NCI-H146 treated with DMSO at 0.1 percent for 48 hours (cell line): ENCODE measurements around the gene CCIN.
A peak's percentile ranks its signal among the peaks of the same experiment; 100 is the strongest.
"Not testable (repeated sequence)": the region's sequence is repeated elsewhere in the genome, so short reads cannot be mapped to it uniquely, and the experiment has no call there.

ENCODE experiments used
- DNase-seq: peaks from one replicate; lab custom pipeline; 2025; ENCODE audit not compliant: unreplicated experiment; lab: John Stamatoyannopoulos, UW

The CCIN gene

GRCh38 chr9:36158122-36158521 lies 11.1 kb upstream of the CCIN start:
- no peak for DNase-seq

- DNase-seq: no peak
Measured at GRCh38 chr9:36158917-36159316, 10.3 kb upstream of the CCIN start.

DNA sequence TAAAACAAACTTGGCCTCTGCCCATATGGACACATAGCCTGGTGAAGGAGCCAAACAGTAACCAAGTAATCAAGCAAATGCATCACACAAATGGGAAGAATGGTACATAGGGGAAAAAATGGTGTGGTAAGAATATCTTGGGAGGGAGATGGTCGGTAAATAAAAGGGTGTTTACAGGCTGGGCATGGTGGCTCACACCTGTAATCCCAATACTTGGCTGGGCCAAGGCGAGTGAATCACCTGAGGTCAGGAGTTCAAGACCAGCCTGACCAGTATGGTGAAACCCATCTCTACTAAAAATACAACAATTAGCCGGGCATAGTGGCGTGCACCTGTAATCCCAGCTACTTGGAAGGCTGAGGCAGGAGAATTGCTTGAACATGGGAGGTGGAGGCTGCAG lies 9.7 kb upstream of the CCIN start:
- DNase-seq: not testable (repeated sequence)

- not testable (repeated sequence) for DNase-seq
Measured at GRCh38 chr9:36160126-36160525, 9.1 kb upstream of the CCIN start.

- no peak for DNase-seq
Measured at GRCh38 chr9:36161187-36161586, 8.0 kb upstream of the CCIN start.

GRCh38 chr9:36162211-36162738 lies 6.9 kb upstream of the CCIN start:
- no peak for DNase-seq

- no peak for DNase-seq
Measured at GRCh38 chr9:36163049-36163785, 6.0 kb upstream of the CCIN start.

DNA sequence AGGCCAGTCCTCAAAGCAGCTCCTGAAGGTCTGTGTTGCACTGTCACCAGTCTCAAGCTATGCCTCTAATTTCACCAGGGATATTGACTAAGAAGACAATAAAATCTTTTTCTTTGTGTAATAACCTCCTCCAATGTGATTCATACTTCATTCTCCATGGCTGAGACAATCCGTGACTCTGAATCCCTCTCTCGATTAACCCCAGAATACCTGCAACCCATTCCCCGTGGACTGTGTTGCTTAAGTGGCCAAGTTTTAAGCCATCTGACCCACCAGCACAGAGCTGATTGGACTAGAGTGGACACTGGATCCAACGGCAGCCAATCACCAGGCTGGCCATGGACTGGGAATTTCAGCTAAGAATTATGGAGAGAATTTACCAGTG lies 5.4 kb upstream of the CCIN start:
- DNase-seq: no peak

DNA sequence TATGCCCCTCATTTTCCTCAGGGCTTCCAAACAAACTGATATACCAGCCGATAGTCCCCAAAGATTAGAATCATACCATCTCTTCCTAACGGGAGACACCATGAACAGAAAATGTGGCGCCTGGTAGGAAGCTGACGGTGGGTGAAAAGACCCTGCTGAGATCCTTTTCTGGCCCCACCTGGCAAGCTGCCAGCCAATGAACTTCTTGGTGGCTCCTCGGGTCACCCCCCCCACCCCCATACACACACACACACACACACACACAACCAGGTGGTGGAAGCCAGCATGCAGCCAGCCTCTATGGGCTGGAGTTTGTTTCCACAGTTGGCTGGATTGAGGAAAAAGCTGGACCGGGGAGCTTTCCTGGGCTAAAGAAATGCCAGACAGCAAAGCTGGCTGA lies 4.8 kb upstream of the CCIN start:
- no peak for DNase-seq

GRCh38 chr9:36164989-36165388 lies 4.2 kb upstream of the CCIN start:
- no peak for DNase-seq

GRCh38 chr9:36165826-36166167 lies 3.4 kb upstream of the CCIN start:
- DNase-seq: no peak

GRCh38 chr9:36166168-36166927 lies 2.8 kb upstream of the CCIN start:
- DNase-seq: peak; percentile 63

- no peak for DNase-seq
Measured at GRCh38 chr9:36169708-36170107, 520 bp downstream of the CCIN start.

- no peak for DNase-seq
Measured at GRCh38 chr9:36170531-36170930, 1.3 kb downstream of the CCIN start.

- DNase-seq: no peak
Measured at GRCh38 chr9:36173861-36174260, 4.7 kb downstream of the CCIN start.

DNA sequence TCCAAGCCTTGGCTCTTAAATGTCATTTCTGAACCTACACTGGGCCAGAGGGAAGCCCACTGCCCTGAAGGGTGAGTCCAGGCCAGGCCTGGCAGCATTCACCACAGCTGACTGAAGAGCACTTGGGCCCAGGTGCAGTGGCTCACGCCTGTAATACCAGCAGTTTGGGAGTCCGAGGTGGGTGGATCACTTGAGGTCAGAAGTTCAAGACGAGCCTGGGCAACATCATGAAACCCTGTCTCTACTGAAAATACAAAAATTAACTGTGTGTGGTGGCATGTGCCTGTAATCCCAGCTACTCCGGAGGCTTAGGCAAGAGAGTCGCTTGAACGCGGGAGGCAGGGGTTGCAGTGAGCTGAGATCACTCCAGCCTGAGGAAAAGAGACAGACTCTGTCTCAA lies 5.1 kb downstream of the CCIN start:
- no peak for DNase-seq

- DNase-seq: no peak
Measured at GRCh38 chr9:36174731-36175130, 5.5 kb downstream of the CCIN start.

DNA sequence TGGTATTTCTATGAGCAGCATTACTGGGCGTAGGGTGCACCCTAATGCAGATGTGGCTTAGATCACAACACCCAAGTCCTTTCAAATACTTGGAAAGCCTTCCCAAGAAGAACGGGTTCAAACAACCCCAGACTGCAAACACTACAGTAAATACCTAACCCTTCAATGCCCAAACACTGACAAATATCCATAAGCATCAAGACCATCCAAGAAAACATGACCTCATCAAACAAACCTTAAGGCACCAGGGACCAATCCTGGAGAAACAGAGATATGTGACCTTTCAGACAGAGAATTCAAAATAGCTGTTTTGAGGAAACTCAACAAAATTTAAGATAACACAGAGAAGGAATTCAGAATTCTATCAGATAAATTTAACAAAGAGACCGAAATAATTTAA lies 6.0 kb downstream of the CCIN start:
- not testable (repeated sequence) for DNase-seq

DNA sequence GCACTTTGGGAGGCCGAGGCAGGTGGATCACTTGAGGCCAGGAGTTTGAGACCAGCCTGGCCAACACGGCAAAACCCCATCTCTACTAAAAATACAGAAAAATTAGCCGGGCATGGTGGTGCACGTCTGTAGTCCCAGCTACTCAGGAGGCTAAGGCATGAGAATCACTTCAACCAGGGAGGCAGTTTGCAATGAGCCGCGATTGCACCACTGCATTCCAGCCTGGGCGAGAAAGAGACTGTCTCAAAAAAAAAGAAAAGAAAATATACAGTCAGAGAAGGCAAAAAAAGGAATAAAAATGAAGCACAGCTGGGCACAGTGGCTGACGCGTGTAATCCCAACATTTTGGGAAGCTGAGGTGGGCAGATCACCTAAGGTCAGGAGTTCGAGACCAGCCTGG lies 7.3 kb downstream of the CCIN start:
- not testable (repeated sequence) for DNase-seq

- no peak for DNase-seq
Measured at GRCh38 chr9:36177571-36177970, 8.4 kb downstream of the CCIN start.

DNA sequence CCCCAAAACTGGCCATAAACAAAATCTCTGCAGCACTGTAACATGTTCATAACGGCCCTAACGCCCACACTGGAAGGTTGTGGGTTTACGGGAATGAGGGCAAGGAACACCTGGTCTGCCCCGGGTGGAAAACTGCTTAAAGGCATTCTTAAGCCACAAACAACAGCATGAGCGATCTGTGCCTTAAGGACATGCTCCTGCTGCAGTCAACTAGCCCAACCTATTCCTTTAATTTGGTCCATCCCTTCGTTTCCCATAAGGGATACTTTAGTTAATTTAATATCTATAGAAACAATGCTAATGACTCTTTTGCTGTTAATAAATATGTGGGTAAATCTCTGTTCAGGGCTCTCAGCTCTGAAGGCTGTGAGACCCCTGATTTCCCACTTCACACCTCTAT lies 11.1 kb downstream of the CCIN start:
- DNase-seq: not testable (repeated sequence)

- DNase-seq: no peak
Measured at GRCh38 chr9:36187414-36187813, 18.2 kb downstream of the CCIN start.
